DOHH2 (cell line): Measurements from ENCODE around the gene BLOC1S1.

ENCODE experiments used
- H3F3A ChIP-seq: fragments of 200-600 bp; sonication (generic), shearing (Covaris generic); 2 replicates; pipeline ENCODE4 v1.6.0; 2016; ENCODE audit warnings: antibody characterized with exemption, mild to moderate bottlenecking; ENCODE audit not compliant: control insufficient read depth, insufficient read depth
- H3K27ac ChIP-seq: fragments of 200-600 bp; sonication (generic); 2 replicates; pipeline ENCODE4 v1.5.1; 2014; ENCODE audit warnings: low read depth, mild to moderate bottlenecking, low read length, moderate library complexity
- H3K27me3 ChIP-seq: fragments of 200-600 bp; sonication (generic); 2 replicates; pipeline ENCODE4 v1.6.1; 2014; ENCODE audit warnings: mild to moderate bottlenecking, low read length, mixed read lengths; ENCODE audit not compliant: control insufficient read depth
- H3K36me3 ChIP-seq: fragments of 200-600 bp; sonication (generic); 2 replicates; pipeline ENCODE4 v1.6.1; 2014; ENCODE audit warnings: mild to moderate bottlenecking, low read length, moderate library complexity, mixed read lengths; ENCODE audit not compliant: control insufficient read depth
- H3K4me1 ChIP-seq: fragments of 200-600 bp; sonication (generic); 2 replicates; pipeline ENCODE4 v1.6.1; 2014; ENCODE audit warnings: mild to moderate bottlenecking, low read length, mixed read lengths; ENCODE audit not compliant: control insufficient read depth
- H3K4me2 ChIP-seq: fragments of 200-600 bp; sonication (generic); 2 replicates; pipeline ENCODE4 v1.6.0; 2014; ENCODE audit warnings: mild to moderate bottlenecking, low read length, moderate library complexity
- H3K4me3 ChIP-seq: fragments of 200-600 bp; sonication (generic); 2 replicates; pipeline ENCODE4 v1.5.1; 2014; ENCODE audit warnings: mild to moderate bottlenecking, low read length, mixed read lengths
- H3K79me2 ChIP-seq: fragments of 200-600 bp; sonication (generic); 2 replicates; pipeline ENCODE4 v1.6.1; 2014; ENCODE audit warnings: mild to moderate bottlenecking, low read length, mixed read lengths; ENCODE audit not compliant: control insufficient read depth
- H3K9me2 ChIP-seq: fragments of 200-600 bp; sonication (generic); replicated peaks from 2 replicates; pipeline ENCODE4 v1.6.1; 2014; ENCODE audit warnings: mild to moderate bottlenecking, low read length, mixed read lengths; ENCODE audit not compliant: control insufficient read depth
- H3K9me3 ChIP-seq: fragments of 200-600 bp; sonication (generic); 2 replicates; pipeline ENCODE4 v1.6.1; 2014; ENCODE audit warnings: antibody characterized with exemption, low read length, mixed read lengths; ENCODE audit not compliant: control insufficient read depth, insufficient read depth
- H4K20me1 ChIP-seq: fragments of 200-600 bp; sonication (generic); 2 replicates; pipeline ENCODE4 v1.6.0; 2014; ENCODE audit warnings: low read depth, mild to moderate bottlenecking, antibody characterized with exemption, low read length, moderate library complexity; ENCODE audit not compliant: control insufficient read depth, insufficient read depth
- CTCF ChIP-seq: fragments of 200-600 bp; sonication (generic); IDR thresholded peaks from one replicate; pipeline ENCODE4 v1.5.1; 2014; ENCODE audit warnings: antibody characterized with exemption, mild to moderate bottlenecking, low read depth, low read length; ENCODE audit not compliant: poor library complexity, severe bottlenecking
- EZH2phosphoT487 ChIP-seq: fragments of 200-600 bp; sonication (generic); IDR thresholded peaks from 2 replicates; pipeline ENCODE4 v1.6.1; 2017; ENCODE audit warnings: borderline replicate concordance, mild to moderate bottlenecking, antibody characterized with exemption, low read length, moderate library complexity, mixed read lengths

The BLOC1S1 gene

GRCh38 chr12:55720894-55721444 lies 5.1 kb downstream of the BLOC1S1 start:
- H3F3A ChIP-seq = peaks cover 6% of the 10 kb centered on the region; the same call in 1 of the 2 replicates
- peak; percentile 24 for TF ChIP-seq CTCF
- TF ChIP-seq EZH2phosphoT487 = no peak
- H3K4me2 ChIP-seq = no peak overlapping the region
- no peak overlapping the region for H3K27ac ChIP-seq
- H3K4me3 ChIP-seq = no peak overlapping the region
- no peaks in the 10 kb centered on the region for H4K20me1 ChIP-seq
- peaks cover 28% of the 10 kb centered on the region for H3K4me1 ChIP-seq
- no peaks in the 10 kb centered on the region for H3K9me3 ChIP-seq
- H3K9me2 ChIP-seq = no peaks in the 10 kb centered on the region
- H3K36me3 ChIP-seq = peaks cover 36% of the 10 kb centered on the region
- H3K79me2 ChIP-seq = peaks cover 19% of the 10 kb centered on the region
- no peaks in the 10 kb centered on the region for H3K27me3 ChIP-seq

GRCh38 chr12:55721601-55722213 lies 5.9 kb downstream of the BLOC1S1 start:
- H3K4me2 ChIP-seq = no peak overlapping the region
- TF ChIP-seq EZH2phosphoT487 (no peak), CTCF (no peak)
- H3K27me3 ChIP-seq = no peaks in the 10 kb centered on the region
- H3F3A ChIP-seq = peaks cover 6% of the 10 kb centered on the region; the same call in 1 of the 2 replicates
- no peaks in the 10 kb centered on the region for H3K9me3 ChIP-seq
- H3K4me1 ChIP-seq = peaks cover 28% of the 10 kb centered on the region
- no peak overlapping the region for H3K27ac ChIP-seq
- peaks cover 16% of the 10 kb centered on the region for H3K79me2 ChIP-seq
- no peaks in the 10 kb centered on the region for H4K20me1 ChIP-seq
- H3K36me3 ChIP-seq = peaks cover 38% of the 10 kb centered on the region
- no peak overlapping the region for H3K4me3 ChIP-seq
- H3K9me2 ChIP-seq = no peaks in the 10 kb centered on the region

- H3K9me3 ChIP-seq = no peaks in the 10 kb centered on the region
- TF ChIP-seq CTCF (no peak), EZH2phosphoT487 (no peak)
- H3F3A ChIP-seq = peaks cover 6% of the 10 kb centered on the region; the same call in 1 of the 2 replicates
- H3K9me2 ChIP-seq = no peaks in the 10 kb centered on the region
- no peak overlapping the region for H3K4me2 ChIP-seq
- H3K36me3 ChIP-seq = peaks cover 39% of the 10 kb centered on the region
- H3K4me1 ChIP-seq = peaks cover 20% of the 10 kb centered on the region
- H3K27me3 ChIP-seq = no peaks in the 10 kb centered on the region
- no peak overlapping the region for H3K27ac ChIP-seq
- no peak overlapping the region for H3K4me3 ChIP-seq
- no peaks in the 10 kb centered on the region for H4K20me1 ChIP-seq
- H3K79me2 ChIP-seq = peaks cover 7% of the 10 kb centered on the region
Observed at GRCh38 chr12:55722948-55723347, 7.1 kb downstream of the BLOC1S1 start.
